ENCODE results near the gene GRIK4.

DNA sequence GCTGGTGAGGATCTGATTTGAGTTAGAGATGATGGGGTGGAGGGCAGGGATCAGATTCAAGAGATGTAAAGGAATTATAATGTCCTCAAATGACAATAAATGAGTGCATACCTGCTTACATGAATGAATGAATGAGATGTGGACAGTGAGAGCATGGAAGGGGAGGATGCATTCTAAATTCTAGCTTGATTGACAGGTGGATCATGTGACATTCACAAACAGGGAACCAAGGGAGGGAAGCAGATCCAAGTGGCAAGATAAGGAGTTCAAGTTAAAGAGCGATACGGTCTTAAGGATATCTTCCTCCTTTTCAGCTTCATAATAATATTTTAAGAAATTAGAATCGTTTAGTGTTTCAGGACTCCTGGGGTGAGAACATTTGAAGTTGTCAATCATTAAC is 341.9 kb downstream of the GRIK4 start:
- TF ChIP-seq, protein P1, sequence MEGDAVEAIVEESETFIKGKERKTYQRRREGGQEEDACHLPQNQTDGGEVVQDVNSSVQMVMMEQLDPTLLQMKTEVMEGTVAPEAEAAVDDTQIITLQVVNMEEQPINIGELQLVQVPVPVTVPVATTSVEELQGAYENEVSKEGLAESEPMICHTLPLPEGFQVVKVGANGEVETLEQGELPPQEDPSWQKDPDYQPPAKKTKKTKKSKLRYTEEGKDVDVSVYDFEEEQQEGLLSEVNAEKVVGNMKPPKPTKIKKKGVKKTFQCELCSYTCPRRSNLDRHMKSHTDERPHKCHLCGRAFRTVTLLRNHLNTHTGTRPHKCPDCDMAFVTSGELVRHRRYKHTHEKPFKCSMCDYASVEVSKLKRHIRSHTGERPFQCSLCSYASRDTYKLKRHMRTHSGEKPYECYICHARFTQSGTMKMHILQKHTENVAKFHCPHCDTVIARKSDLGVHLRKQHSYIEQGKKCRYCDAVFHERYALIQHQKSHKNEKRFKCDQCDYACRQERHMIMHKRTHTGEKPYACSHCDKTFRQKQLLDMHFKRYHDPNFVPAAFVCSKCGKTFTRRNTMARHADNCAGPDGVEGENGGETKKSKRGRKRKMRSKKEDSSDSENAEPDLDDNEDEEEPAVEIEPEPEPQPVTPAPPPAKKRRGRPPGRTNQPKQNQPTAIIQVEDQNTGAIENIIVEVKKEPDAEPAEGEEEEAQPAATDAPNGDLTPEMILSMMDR (conservative IDR thresholded peaks at IDR 0.05): no peak
- no peak for TF ChIP-seq EZH2 (IDR thresholded peaks at IDR 0.05; ENCODE audit: low read depth)
